NB4 (cell line): ENCODE results near the gene COQ7.

ENCODE experiments used
- MYC ChIP-seq: IDR thresholded peaks from 2 replicates; pipeline ENCODE4 v1.6.1; 2011; ENCODE audit warnings: low read depth, low read length
- POLR2A ChIP-seq: IDR thresholded peaks from 2 replicates; pipeline ENCODE4 v1.6.1; 2011; ENCODE audit warnings: mild to moderate bottlenecking; ENCODE audit not compliant: insufficient read length; ENCODE audit errors: extremely low read depth
- TF ChIP-seq, protein P1 (sequence below): IDR thresholded peaks from one replicate; pipeline ENCODE4 v1.5.1; 2012; ENCODE audit warnings: low read depth, low read length
- TF ChIP-seq, protein P2 (sequence below): IDR thresholded peaks from 2 replicates; pipeline ENCODE4 v1.6.1; 2011; ENCODE audit warnings: low read depth, low read length

DNA sequence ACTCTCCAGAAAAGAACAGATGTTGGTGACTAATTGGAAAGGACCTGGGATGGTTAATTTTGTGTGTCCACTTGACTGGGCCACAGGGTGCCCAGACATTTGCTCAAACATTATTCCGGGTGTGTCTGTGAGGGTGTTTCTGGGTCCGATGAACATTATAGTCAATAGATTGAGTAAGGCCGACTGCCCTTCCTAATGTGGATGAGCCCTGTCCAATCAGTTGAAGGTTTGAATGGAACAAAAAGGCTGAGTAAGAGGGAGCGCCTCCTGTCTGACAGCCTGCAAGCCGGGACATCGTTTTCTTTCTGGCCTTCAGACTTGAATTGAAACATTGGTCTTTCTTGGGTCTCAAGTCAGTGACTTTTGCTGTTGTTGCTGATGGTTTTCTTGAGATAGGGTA lies 23.5 kb downstream of the COQ7 start:
- TF ChIP-seq, protein P1, sequence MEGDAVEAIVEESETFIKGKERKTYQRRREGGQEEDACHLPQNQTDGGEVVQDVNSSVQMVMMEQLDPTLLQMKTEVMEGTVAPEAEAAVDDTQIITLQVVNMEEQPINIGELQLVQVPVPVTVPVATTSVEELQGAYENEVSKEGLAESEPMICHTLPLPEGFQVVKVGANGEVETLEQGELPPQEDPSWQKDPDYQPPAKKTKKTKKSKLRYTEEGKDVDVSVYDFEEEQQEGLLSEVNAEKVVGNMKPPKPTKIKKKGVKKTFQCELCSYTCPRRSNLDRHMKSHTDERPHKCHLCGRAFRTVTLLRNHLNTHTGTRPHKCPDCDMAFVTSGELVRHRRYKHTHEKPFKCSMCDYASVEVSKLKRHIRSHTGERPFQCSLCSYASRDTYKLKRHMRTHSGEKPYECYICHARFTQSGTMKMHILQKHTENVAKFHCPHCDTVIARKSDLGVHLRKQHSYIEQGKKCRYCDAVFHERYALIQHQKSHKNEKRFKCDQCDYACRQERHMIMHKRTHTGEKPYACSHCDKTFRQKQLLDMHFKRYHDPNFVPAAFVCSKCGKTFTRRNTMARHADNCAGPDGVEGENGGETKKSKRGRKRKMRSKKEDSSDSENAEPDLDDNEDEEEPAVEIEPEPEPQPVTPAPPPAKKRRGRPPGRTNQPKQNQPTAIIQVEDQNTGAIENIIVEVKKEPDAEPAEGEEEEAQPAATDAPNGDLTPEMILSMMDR: no peak
- TF ChIP-seq POLR2A (no peak), MYC (no peak)
- TF ChIP-seq, protein P2, sequence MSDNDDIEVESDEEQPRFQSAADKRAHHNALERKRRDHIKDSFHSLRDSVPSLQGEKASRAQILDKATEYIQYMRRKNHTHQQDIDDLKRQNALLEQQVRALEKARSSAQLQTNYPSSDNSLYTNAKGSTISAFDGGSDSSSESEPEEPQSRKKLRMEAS: no peak
